SJCRH30 (cell line): ENCODE data around the gene CHMP4A. TPM values are rescaled to one million over a fixed set of nuclear protein-coding genes. Genes with fewer than 3 reads are reported as not detected.
"Not testable (repeated sequence)": the region's sequence is repeated elsewhere in the genome, so short reads cannot be mapped to it uniquely, and the experiment has no call there.

Experiments
- DNase-seq, 2 experiments: peaks; one replicate each; pipeline ENCODE4 v3.0.0-alpha.2; 2015 to 2020
- H3K27ac ChIP-seq: fragments of 250-450 bp; sonication (Bioruptor Pico); 2 replicates; pipeline ENCODE4 v1.5.1; 2020; ENCODE audit warnings: mild to moderate bottlenecking, moderate library complexity
- H3K27me3 ChIP-seq: fragments of 250-450 bp; sonication (Bioruptor Pico); 2 replicates; pipeline ENCODE4 v1.5.1; 2020; ENCODE audit warnings: mild to moderate bottlenecking, moderate library complexity
- H3K36me3 ChIP-seq: fragments of 250-450 bp; sonication (Bioruptor Pico); 2 replicates; pipeline ENCODE4 v1.5.1; 2020; ENCODE audit warnings: mild to moderate bottlenecking, moderate library complexity
- H3K4me1 ChIP-seq: fragments of 250-450 bp; sonication (Bioruptor Pico); 2 replicates; pipeline ENCODE4 v1.5.1; 2020; ENCODE audit warnings: mild to moderate bottlenecking, moderate library complexity
- H3K4me3 ChIP-seq: fragments of 250-450 bp; sonication (Bioruptor Pico); 2 replicates; pipeline ENCODE4 v1.5.1; 2020; ENCODE audit warnings: mild to moderate bottlenecking, moderate library complexity
- H3K9me3 ChIP-seq: fragments of 250-450 bp; sonication (Bioruptor Pico); replicated peaks from 2 replicates; pipeline ENCODE4 v1.5.1; 2020; ENCODE audit warnings: mild to moderate bottlenecking, moderate library complexity
- total RNA-seq: library from RNA; depleted of rRNA; stranded (reverse); fragments of >200 nt; shearing (Covaris generic); gene quantifications from 2 replicates; pipeline ENCODE4 v1.2.3, GENCODE V29; 2014

Gene CHMP4A
- total RNA-seq, 1 experiment from 2014 or later = 21.5 TPM

GRCh38 chr14:24219080-24219479, 5.8 kb upstream of the CHMP4A start:
- Histone ChIP-seq H3K4me1 (no peaks in the 10 kb centered on the region), H3K27ac (no peak overlapping the region), H3K27me3 (no peaks in the 10 kb centered on the region), H3K9me3 (no peaks in the 10 kb centered on the region), H3K36me3 (no peaks in the 10 kb centered on the region; the same call in 1 of the 2 replicates), H3K4me3 (no peak overlapping the region)
- DNase-seq = no peak

GRCh38 chr14:24216876-24217275, 3.6 kb upstream of the CHMP4A start:
- not testable (repeated sequence) for DNase-seq, H3K4me1 ChIP-seq, H3K27ac ChIP-seq, H3K4me3 ChIP-seq, H3K27me3 ChIP-seq, H3K36me3 ChIP-seq, H3K9me3 ChIP-seq

GRCh38 chr14:24216345-24216699, 3.0 kb upstream of the CHMP4A start:
- H3K36me3 ChIP-seq = no peaks in the 10 kb centered on the region; the same call in 1 of the 2 replicates
- H3K4me1 ChIP-seq = no peaks in the 10 kb centered on the region
- no peaks in the 10 kb centered on the region for H3K27me3 ChIP-seq
- H3K27ac ChIP-seq = no peak overlapping the region
- H3K4me3 ChIP-seq = peak overlapping the region; percentile 69
- DNase-seq = no peak
- H3K9me3 ChIP-seq = no peaks in the 10 kb centered on the region

- Histone ChIP-seq H3K36me3 (no peaks in the 10 kb centered on the region; the same call in 1 of the 2 replicates), H3K27ac (peak within 1 kb of the TSS; percentile 38), H3K9me3 (no peaks in the 10 kb centered on the region), H3K4me3 (peak within 1 kb of the TSS; percentile 69), H3K4me1 (no peaks in the 10 kb centered on the region), H3K27me3 (no peaks in the 10 kb centered on the region)
- peak; percentile 82 to 92 for DNase-seq
These were observed 2.4 kb upstream of the CHMP4A start, which contains the start of gene MDP1 for GRCh38 chr14:24215495-24216344. Gene MDP1 (minus strand): TSS chr14:24216066. CDS start chr14:24215955, 111 bp downstream.

GRCh38 chr14:24213866-24214662, 776 bp upstream of the CHMP4A start:
- Histone ChIP-seq H3K27me3 (no peaks in the 10 kb centered on the region), H3K4me1 (no peaks in the 10 kb centered on the region), H3K9me3 (no peaks in the 10 kb centered on the region), H3K4me3 (peak overlapping the region; percentile 71), H3K27ac (peak overlapping the region; percentile 83; the same call in 1 of the 2 replicates), H3K36me3 (peaks cover 4% of the 10 kb centered on the region)
- no peak for DNase-seq

- Histone ChIP-seq H3K27me3 (no peaks in the 10 kb centered on the region), H3K4me1 (no peaks in the 10 kb centered on the region), H3K4me3 (no peak overlapping the region), H3K9me3 (no peaks in the 10 kb centered on the region), H3K36me3 (peaks cover 20% of the 10 kb centered on the region), H3K27ac (no peak overlapping the region)
- DNase-seq = no peak
These were observed 2.0 kb downstream of the CHMP4A start for GRCh38 chr14:24211311-24211710.

GRCh38 chr14:24207625-24208024, 5.7 kb downstream of the CHMP4A start:
- Histone ChIP-seq H3K27me3 (no peaks in the 10 kb centered on the region), H3K4me1 (no peaks in the 10 kb centered on the region), H3K36me3 (peaks cover 22% of the 10 kb centered on the region), H3K4me3 (no peak overlapping the region), H3K27ac (no peak overlapping the region), H3K9me3 (no peaks in the 10 kb centered on the region)
- DNase-seq = no peak

- DNase-seq = no peak
- H3K27me3 ChIP-seq = no peaks in the 10 kb centered on the region
- H3K36me3 ChIP-seq = peaks cover 25% of the 10 kb centered on the region
These were observed 6.2 kb downstream of the CHMP4A start for GRCh38 chr14:24207104-24207551.

GRCh38 chr14:24206260-24207103, 6.8 kb downstream of the CHMP4A start:
- Histone ChIP-seq H3K4me3 (no peak overlapping the region), H3K27me3 (no peaks in the 10 kb centered on the region), H3K36me3 (peaks cover 29% of the 10 kb centered on the region), H3K9me3 (no peaks in the 10 kb centered on the region; the same call in 1 of the 2 replicates), H3K27ac (no peak overlapping the region), H3K4me1 (no peaks in the 10 kb centered on the region)
- DNase-seq = no peak

More at GRCh38 chr14:24207104-24207551, 6.2 kb downstream of the CHMP4A start:
- no peak overlapping the region for H3K27ac ChIP-seq
- no peaks in the 10 kb centered on the region; the same call in 1 of the 2 replicates for H3K9me3 ChIP-seq
- H3K4me3 ChIP-seq = no peak overlapping the region
- H3K4me1 ChIP-seq = no peaks in the 10 kb centered on the region

- DNase-seq = no peak
- Histone ChIP-seq H3K9me3 (no peaks in the 10 kb centered on the region; the same call in 1 of the 2 replicates), H3K4me1 (no peaks in the 10 kb centered on the region), H3K27me3 (no peaks in the 10 kb centered on the region), H3K27ac (no peak overlapping the region), H3K36me3 (peaks cover 39% of the 10 kb centered on the region), H3K4me3 (no peak overlapping the region)
These were observed 8.8 kb downstream of the CHMP4A start for GRCh38 chr14:24204163-24205146.

GRCh38 chr14:24203249-24203886, 9.9 kb downstream of the CHMP4A start:
- not testable (repeated sequence) for H3K27me3 ChIP-seq, DNase-seq, H3K27ac ChIP-seq, H3K4me3 ChIP-seq, H3K9me3 ChIP-seq, H3K4me1 ChIP-seq
- peaks cover 37% of the 10 kb centered on the region for H3K36me3 ChIP-seq

GRCh38 chr14:24202538-24202937, 10.8 kb downstream of the CHMP4A start:
- not testable (repeated sequence) for H3K4me3 ChIP-seq, H3K27ac ChIP-seq, DNase-seq, H3K9me3 ChIP-seq, H3K4me1 ChIP-seq, H3K27me3 ChIP-seq
- H3K36me3 ChIP-seq = peaks cover 30% of the 10 kb centered on the region
